Thyroid gland (tissue), 4 donors: Measurements from ENCODE around the gene MAP10. TPM values are rescaled to one million over a fixed set of nuclear protein-coding genes. Genes with fewer than 3 reads are reported as not detected.

Experiments used
- DNase-seq, 2 donors: peaks; one replicate each; pipeline ENCODE4 v3.0.0-alpha.2; 2019
- H3K27ac ChIP-seq, 3 donors: fragments of 200-600 bp; sonication (generic); 1 replicate in 2 of 3; 2 replicates in 1 of 3; pipeline ENCODE4 v1.5.1; 2016 to 2019; ENCODE audit warnings: mild to moderate bottlenecking in 1 of 3, moderate library complexity in 1 of 3
- H3K27me3 ChIP-seq: fragments of 200-600 bp; sonication (generic); one replicate; pipeline ENCODE4 v1.5.1; 2019
- H3K36me3 ChIP-seq, 2 donors: fragments of 200-600 bp; sonication (generic); one replicate each; pipeline ENCODE4 v1.5.1; 2016 to 2019
- H3K4me1 ChIP-seq, 2 donors: fragments of 200-600 bp; sonication (generic); one replicate each; pipeline ENCODE4 v1.5.1; 2017 to 2019
- H3K4me3 ChIP-seq, 3 donors: fragments of 200-600 bp; sonication (generic); replicated peaks in 1 of 3; 1 replicate in 2 of 3; 2 replicates in 1 of 3; pipeline ENCODE4 v1.5.1; 2016; ENCODE audit warnings: mild to moderate bottlenecking in 1 of 3
- H3K9me3 ChIP-seq: fragments of 200-600 bp; sonication (generic); one replicate; pipeline ENCODE4 v1.5.1; 2017
- CTCF ChIP-seq, 6 experiments: fragments of 200-600 bp in 3 of 6; fragments of 450-650 bp in 3 of 6; sonication (generic) in 3 of 6; IDR thresholded peaks; one replicate each; pipeline ENCODE4 v1.5.1; 2016 to 2019; ENCODE audit warnings: antibody characterized with exemption in 6 of 6, mild to moderate bottlenecking in 2 of 6, inconsistent platforms in 1 of 6, moderate library complexity in 1 of 6
- POLR2A ChIP-seq, 2 donors: fragments of 450-650 bp; IDR thresholded peaks; one replicate each; pipeline ENCODE4 v1.6.1; 2017; ENCODE audit warnings: antibody characterized with exemption in 2 of 2, mild to moderate bottlenecking in 2 of 2, moderate library complexity in 1 of 2
- WGBS, 2 donors: methylation state at CpG; one replicate each; pipeline ENCODE4 v1.1.5; 2017; 5-methylcytosine and 5-hydroxymethylcytosine counted together
- intact Hi-C: fragments of 100-400 bp; cut with DNase I; formaldehyde crosslinking; loops from one replicate; pipeline ENCODE4 v1.15.1; 2023
- total RNA-seq, 4 donors: library from RNA; depleted of rRNA; stranded (reverse); fragments of >200 nt; gene quantifications; one replicate each; pipeline ENCODE4 v1.2.3, GENCODE V29; 2016

MAP10 gene
- total RNA-seq, 4 donors from 2014 or later = 3.8 to 6.6 (median 4.8) TPM

DNA sequence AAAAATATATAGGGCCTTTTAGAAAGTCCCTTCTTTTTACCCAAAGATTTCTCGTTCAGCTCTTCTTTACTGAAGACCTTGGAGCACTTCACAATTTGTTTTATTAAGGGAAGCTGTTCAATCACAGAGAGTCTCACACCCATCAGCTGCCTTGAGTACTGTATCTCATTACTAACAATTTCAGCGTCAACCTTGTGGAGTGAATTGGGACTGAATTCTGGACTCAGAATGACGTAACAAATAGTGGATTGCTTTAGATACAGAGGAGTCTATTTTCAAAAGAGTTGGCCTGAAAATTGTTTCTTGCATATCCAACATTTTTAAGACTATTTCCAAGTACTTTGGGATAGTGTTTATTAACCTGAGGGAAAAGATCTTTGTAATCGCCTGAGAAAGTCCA, 7.9 kb downstream of the MAP10 start:
- Histone ChIP-seq H3K9me3 (no peaks in the 10 kb centered on the region), H3K27me3 (no peaks in the 10 kb centered on the region), H3K27ac (no peak overlapping the region), H3K4me3 (no peak overlapping the region), H3K36me3 (no peaks in the 10 kb centered on the region), H3K4me1 (peaks cover 4% of the 10 kb centered on the region in 2 donors)
- TF ChIP-seq POLR2A (IDR thresholded peaks at IDR 0.05) (no peak), CTCF (IDR thresholded peaks at IDR 0.05) (no peak)
- DNase-seq = no peak
- 65 to 86% methylated on average over 4 of the region's 4 CpGs for WGBS, 2 donors
- intact Hi-C loops = loop anchor here (10.0 kb wide), 1 partner anchor 142 kb away; the partner anchor contains the start of gene NTPCR

- DNase-seq = no peak
- H3K36me3 ChIP-seq = no peaks in the 10 kb centered on the region
- 80 to 91% methylated on average over 1 of the region's 1 CpG for WGBS, 2 donors
- H3K4me1 ChIP-seq = peaks cover 4% of the 10 kb centered on the region in 2 donors
- H3K4me3 ChIP-seq = no peak overlapping the region
- H3K27me3 ChIP-seq = no peaks in the 10 kb centered on the region
- intact Hi-C loops = loop anchor here (10.0 kb wide), 1 partner anchor 141 kb away; the partner anchor contains the start of gene NTPCR
- H3K9me3 ChIP-seq = no peaks in the 10 kb centered on the region
- no peak overlapping the region for H3K27ac ChIP-seq
- TF ChIP-seq POLR2A (IDR thresholded peaks at IDR 0.05) = no peak
These were observed 8.5 kb downstream of the MAP10 start for GRCh38 chr1:232813760-232814159.

- H3K9me3 ChIP-seq = no peaks in the 10 kb centered on the region
- H3K27ac ChIP-seq = no peak overlapping the region
- intact Hi-C loops = loop anchor here (10.0 kb wide), 1 partner anchor 138 kb away; the partner anchor contains the start of gene NTPCR
- H3K36me3 ChIP-seq = no peaks in the 10 kb centered on the region
- TF ChIP-seq POLR2A (IDR thresholded peaks at IDR 0.05) (no peak), CTCF (IDR thresholded peaks at IDR 0.05) (no peak)
- WGBS, 2 donors = 91 to 100% methylated on average over 1 of the region's 1 CpG
- H3K4me1 ChIP-seq = peaks cover 0 to 2% of the 10 kb centered on the region in 2 donors
- H3K4me3 ChIP-seq = no peak overlapping the region
- H3K27me3 ChIP-seq = no peaks in the 10 kb centered on the region
- DNase-seq = no peak
These were observed 11.1 kb downstream of the MAP10 start for GRCh38 chr1:232816324-232816723.

GRCh38 chr1:232818040-232818439, 12.8 kb downstream of the MAP10 start:
- Histone ChIP-seq H3K4me1 (no peaks in the 10 kb centered on the region), H3K27me3 (no peaks in the 10 kb centered on the region), H3K27ac (no peak overlapping the region), H3K4me3 (no peak overlapping the region), H3K36me3 (no peaks in the 10 kb centered on the region), H3K9me3 (no peaks in the 10 kb centered on the region)
- no peak for DNase-seq
- WGBS, 2 donors = 91 to 93% methylated on average over 2 of the region's 2 CpGs
- intact Hi-C loops = loop anchor here (10.0 kb wide), 1 partner anchor 137 kb away; the partner anchor contains the start of gene NTPCR
- no peak for TF ChIP-seq POLR2A (IDR thresholded peaks at IDR 0.05)
- TF ChIP-seq CTCF (IDR thresholded peaks at IDR 0.05) = no peak

GRCh38 chr1:232820431-232820830, 15.2 kb downstream of the MAP10 start:
- H3K4me3 ChIP-seq = no peak overlapping the region
- no peaks in the 10 kb centered on the region for H3K36me3 ChIP-seq
- intact Hi-C loops = no loop called here
- no peak overlapping the region for H3K27ac ChIP-seq
- no peak for DNase-seq
- H3K4me1 ChIP-seq = no peaks in the 10 kb centered on the region
- H3K27me3 ChIP-seq = no peaks in the 10 kb centered on the region
- no peak for TF ChIP-seq CTCF (IDR thresholded peaks at IDR 0.05)
- no peak for TF ChIP-seq POLR2A (IDR thresholded peaks at IDR 0.05)
- H3K9me3 ChIP-seq = no peaks in the 10 kb centered on the region
- 97% methylated on average over 1 of the region's 1 CpG for WGBS, 2 donors
